Thoracic aorta (tissue), 2 donors: ENCODE results near the gene R3HDM2. TPM values are rescaled to one million over a fixed set of nuclear protein-coding genes. Genes with fewer than 3 reads are reported as not detected.

Experiments used
- ATAC-seq: fragments of 150-250 bp; one replicate; pipeline ENCODE4 v1.8.0; 2017; ENCODE audit warnings: low read depth; ENCODE audit not compliant: insufficient number of reproducible peaks, low FRiP score
- DNase-seq: peaks from one replicate; pipeline ENCODE4 v3.0.0-alpha.2; 2020; ENCODE audit warnings: low spot score
- H3K27ac ChIP-seq, 2 donors: fragments of 200-600 bp; sonication (generic); 1 replicate in 1 of 2; 2 replicates in 1 of 2; pipeline ENCODE4 v1.5.1; 2016; ENCODE audit warnings: mild to moderate bottlenecking in 2 of 2, moderate library complexity in 2 of 2
- H3K27me3 ChIP-seq: fragments of 200-600 bp; sonication (generic); replicated peaks from 2 replicates; pipeline ENCODE4 v1.6.0; 2016; ENCODE audit warnings: mild to moderate bottlenecking; ENCODE audit not compliant: insufficient read depth
- H3K36me3 ChIP-seq: fragments of 200-600 bp; sonication (generic); one replicate; pipeline ENCODE4 v1.5.1; 2016
- H3K4me1 ChIP-seq, 2 donors: fragments of 200-600 bp; sonication (generic); 1 replicate in 1 of 2; 2 replicates in 1 of 2; pipeline versions ENCODE4 v1.5.1 to v1.6.0; 2016; ENCODE audit warnings: low read depth in 2 of 2, mild to moderate bottlenecking in 1 of 2; ENCODE audit not compliant: control insufficient read depth in 1 of 2
- H3K4me3 ChIP-seq: fragments of 200-600 bp; sonication (generic); 2 replicates; pipeline ENCODE4 v1.5.1; 2016; ENCODE audit warnings: mild to moderate bottlenecking
- H3K9me3 ChIP-seq: fragments of 200-600 bp; sonication (generic); 2 replicates; pipeline ENCODE4 v1.5.1; 2016
- CTCF ChIP-seq: fragments of 200-600 bp; sonication (generic); IDR thresholded peaks from one replicate; pipeline ENCODE4 v1.5.1; 2019; ENCODE audit warnings: antibody characterized with exemption
- total RNA-seq, 2 donors: library from RNA; depleted of rRNA; stranded (reverse); fragments of >200 nt; gene quantifications; one replicate each; pipeline versions ENCODE4 v1.1.0 to v1.2.3, GENCODE V29; 2016

R3HDM2 gene
- total RNA-seq, 2 donors from 2014 or later: 26.5 to 62.4 TPM

GRCh38 chr12:57272337-57273151 lies 158.3 kb downstream of the R3HDM2 start:
- Histone ChIP-seq H3K4me3 (no peak overlapping the region), H3K27me3 (no peaks in the 10 kb centered on the region), H3K9me3 (no peaks in the 10 kb centered on the region), H3K4me1 (no peaks in the 10 kb centered on the region), H3K27ac (no peak overlapping the region), H3K36me3 (peaks cover 38% of the 10 kb centered on the region)
- TF ChIP-seq CTCF: no peak
- DNase-seq: no peak
- no peak for ATAC-seq

- no peak for ATAC-seq
- peaks cover 33% of the 10 kb centered on the region for H3K36me3 ChIP-seq
- H3K4me3 ChIP-seq: no peak overlapping the region
- no peak for TF ChIP-seq CTCF
- no peaks in the 10 kb centered on the region for H3K4me1 ChIP-seq
- H3K27me3 ChIP-seq: no peaks in the 10 kb centered on the region
- no peak overlapping the region for H3K27ac ChIP-seq
- no peaks in the 10 kb centered on the region for H3K9me3 ChIP-seq
- no peak for DNase-seq
Observed at GRCh38 chr12:57270966-57271470, 159.8 kb downstream of the R3HDM2 start.

GRCh38 chr12:57268264-57268663 lies 162.6 kb downstream of the R3HDM2 start:
- H3K9me3 ChIP-seq: no peaks in the 10 kb centered on the region
- H3K4me3 ChIP-seq: no peak overlapping the region
- H3K27me3 ChIP-seq: no peaks in the 10 kb centered on the region
- peaks cover 0 to 6% of the 10 kb centered on the region in 2 donors for H3K4me1 ChIP-seq
- DNase-seq (no peak), ATAC-seq (no peak)
- H3K27ac ChIP-seq: no peak overlapping the region
- H3K36me3 ChIP-seq: peaks cover 36% of the 10 kb centered on the region
- no peak for TF ChIP-seq CTCF

- Histone ChIP-seq H3K9me3 (no peaks in the 10 kb centered on the region), H3K36me3 (peaks cover 38% of the 10 kb centered on the region), H3K4me1 (peaks cover 0 to 6% of the 10 kb centered on the region in 2 donors), H3K27ac (no peak overlapping the region), H3K4me3 (no peak overlapping the region), H3K27me3 (no peaks in the 10 kb centered on the region)
- ATAC-seq (no peak), DNase-seq (no peak)
- TF ChIP-seq CTCF: no peak
Observed at GRCh38 chr12:57266681-57267080, 164.2 kb downstream of the R3HDM2 start.

- H3K4me1 ChIP-seq: peaks cover 0 to 12% of the 10 kb centered on the region in 2 donors
- H3K36me3 ChIP-seq: peaks cover 38% of the 10 kb centered on the region
- no peak overlapping the region for H3K27ac ChIP-seq
- no peak for ATAC-seq
- no peak for DNase-seq
- no peak overlapping the region for H3K4me3 ChIP-seq
- no peaks in the 10 kb centered on the region for H3K27me3 ChIP-seq
- no peaks in the 10 kb centered on the region for H3K9me3 ChIP-seq
- no peak for TF ChIP-seq CTCF
Observed at GRCh38 chr12:57263096-57263495, 167.7 kb downstream of the R3HDM2 start.
